Upper lobe of left lung (tissue), 6 donors: ENCODE results near the gene TRAPPC10. TPM values are rescaled to one million over a fixed set of nuclear protein-coding genes. Genes with fewer than 3 reads are reported as not detected.
"Not testable (repeated sequence)": the region's sequence is repeated elsewhere in the genome, so short reads cannot be mapped to it uniquely, and the experiment has no call there.

Experiments
- ATAC-seq, 2 donors: fragments of 200-7000 bp; cut with Tn5 transposase; one replicate each; pipeline ENCODE4 v1.9.1; 2022; ENCODE audit warnings: mild to moderate bottlenecking in 2 of 2, moderate library complexity in 2 of 2; ENCODE audit not compliant: low FRiP score in 2 of 2
- DNase-seq, 2 donors: peaks; one replicate each; pipeline ENCODE4 v3.0.0-alpha.2; 2019 to 2020
- H3K27ac ChIP-seq, 4 donors: fragments of 200-600 bp; sonication (generic); one replicate each; pipeline ENCODE4 v1.5.1; 2016 to 2019
- H3K27me3 ChIP-seq, 4 donors: fragments of 200-600 bp; sonication (generic); one replicate each; pipeline ENCODE4 v1.5.1; 2017 to 2019
- H3K36me3 ChIP-seq, 4 donors: fragments of 200-600 bp; sonication (generic); one replicate each; pipeline ENCODE4 v1.5.1; 2016 to 2019
- H3K4me1 ChIP-seq, 4 donors: fragments of 200-600 bp; sonication (generic); one replicate each; pipeline ENCODE4 v1.5.1; 2018 to 2019
- H3K4me3 ChIP-seq, 4 donors: fragments of 200-600 bp; sonication (generic); one replicate each; pipeline ENCODE4 v1.5.1; 2017 to 2019; ENCODE audit warnings: mild to moderate bottlenecking in 2 of 4, moderate library complexity in 1 of 4
- H3K9me3 ChIP-seq, 4 donors: fragments of 200-600 bp; sonication (generic); one replicate each; pipeline ENCODE4 v1.5.1; 2018 to 2019
- EP300 ChIP-seq, 4 donors: sonication (generic); formaldehyde crosslinking; IDR thresholded peaks; one replicate each; pipeline ENCODE4 v1.5.1; 2017; ENCODE audit warnings: antibody characterized with exemption in 4 of 4, control low read depth in 2 of 4
- POLR2A ChIP-seq, 4 donors: fragments of 450-650 bp; IDR thresholded peaks; one replicate each; pipeline ENCODE4 v1.5.1; 2016 to 2017; ENCODE audit warnings: antibody characterized with exemption in 4 of 4, mild to moderate bottlenecking in 2 of 4
- WGBS, 2 donors: methylation state at CpG; one replicate each; pipeline ENCODE4 v1.1.5; 2017 to 2018; 5-methylcytosine and 5-hydroxymethylcytosine counted together
- total RNA-seq, 6 donors: library from RNA; depleted of rRNA in 4 of 6; stranded (reverse); fragments of >200 nt in 4 of 6; gene quantifications; one replicate each; pipeline versions ENCODE4 v1.1.0 to v1.2.1, GENCODE V29; 2016 to 2021
- donor health status: DM: no; HTN: no; CAD: no; lungs with moderate emphysema.
- donor health status: DM: no; HTN: yes; CAD: no; lungs with severe emphysema.

The TRAPPC10 gene
- total RNA-seq, 6 donors from 2014 or later: 36.3 to 46.8 (median 43.4) TPM

- ATAC-seq: no peak
- Histone ChIP-seq H3K36me3 (peaks cover 17 to 53% (median 43%) of the 10 kb centered on the region in 4 donors), H3K27me3 (no peaks in the 10 kb centered on the region), H3K4me3 (no peak overlapping the region), H3K9me3 (no peaks in the 10 kb centered on the region), H3K27ac (no peak overlapping the region), H3K4me1 (no peaks in the 10 kb centered on the region)
- no peak for DNase-seq
- 95 to 97% methylated on average over 1 of the region's 1 CpG for WGBS, 2 donors
- no peak for TF ChIP-seq EP300 (IDR thresholded peaks at IDR 0.05)
- TF ChIP-seq POLR2A (IDR thresholded peaks at IDR 0.05): no peak
These were observed 82.7 kb downstream of the TRAPPC10 start for GRCh38 chr21:44094832-44095231.

- no CpG with 5 or more reads among the region's 6 CpGs for WGBS, 2 donors
- ATAC-seq: not testable (repeated sequence)
These were observed 86.4 kb downstream of the TRAPPC10 start for GRCh38 chr21:44098507-44098906.

GRCh38 chr21:44098964-44099363 is 86.9 kb downstream of the TRAPPC10 start:
- peaks cover 0 to 14% (median 8%) of the 10 kb centered on the region in 4 donors for H3K36me3 ChIP-seq
- no CpG with 5 or more reads among the region's 13 CpGs for WGBS, 2 donors
- H3K4me3 ChIP-seq, DNase-seq, H3K4me1 ChIP-seq, H3K27me3 ChIP-seq, H3K9me3 ChIP-seq, H3K27ac ChIP-seq: not testable (repeated sequence)
- ATAC-seq: peak in 1 of 2 donors; percentile 82

More at GRCh38 chr21:44098507-44098906, 86.4 kb downstream of the TRAPPC10 start:
- H3K4me1 ChIP-seq, H3K27ac ChIP-seq, H3K27me3 ChIP-seq, DNase-seq, H3K9me3 ChIP-seq, H3K4me3 ChIP-seq: not testable (repeated sequence)
- H3K36me3 ChIP-seq: peaks cover 4 to 18% (median 11%) of the 10 kb centered on the region in 4 donors

GRCh38 chr21:44107026-44107501 is 95.0 kb downstream of the TRAPPC10 start, which contains the start of gene PWP2:
Gene PWP2 (plus strand): TSS chr21:44107399. CDS start chr21:44107417, 18 bp downstream.
- no CpG with 5 or more reads among the region's 66 CpGs for WGBS, 2 donors
- not testable (repeated sequence) for H3K9me3 ChIP-seq, H3K4me1 ChIP-seq, H3K36me3 ChIP-seq, H3K27me3 ChIP-seq, H3K27ac ChIP-seq
- DNase-seq (peak; percentile 23 to 87), ATAC-seq (peak; percentile 94 to 99)
- peak within 1 kb of the TSS in 3 of 4 donors; percentile 42 to 52 (median 48) for H3K4me3 ChIP-seq

- DNase-seq, H3K9me3 ChIP-seq, H3K36me3 ChIP-seq, H3K27ac ChIP-seq, H3K4me1 ChIP-seq, H3K27me3 ChIP-seq: not testable (repeated sequence)
- H3K4me3 ChIP-seq: peak overlapping the region in 3 of 4 donors; percentile 42 to 52 (median 48)
- ATAC-seq: peak; percentile 53 to 73
- WGBS, 2 donors: no CpG with 5 or more reads among the region's 31 CpGs
These were observed 95.5 kb downstream of the TRAPPC10 start for GRCh38 chr21:44107589-44107988.

GRCh38 chr21:44113702-44114371 is 101.7 kb downstream of the TRAPPC10 start:
- not testable (repeated sequence) for ATAC-seq, H3K4me1 ChIP-seq

GRCh38 chr21:44122131-44122530 is 110.0 kb downstream of the TRAPPC10 start:
- not testable (repeated sequence) for H3K27ac ChIP-seq, H3K36me3 ChIP-seq, H3K27me3 ChIP-seq, H3K4me1 ChIP-seq, H3K4me3 ChIP-seq, DNase-seq, H3K9me3 ChIP-seq
- peak in 1 of 2 donors; percentile 40 for ATAC-seq
- WGBS, 2 donors: no CpG with 5 or more reads among the region's 10 CpGs

More at GRCh38 chr21:44113702-44114371, 101.7 kb downstream of the TRAPPC10 start:
- H3K36me3 ChIP-seq, H3K9me3 ChIP-seq, H3K27ac ChIP-seq, H3K4me3 ChIP-seq, H3K27me3 ChIP-seq: not testable (repeated sequence)
- WGBS, 2 donors: no CpG with 5 or more reads among the region's 33 CpGs
- DNase-seq: peak in 1 of 2 donors; percentile 38

- not testable (repeated sequence) for H3K4me3 ChIP-seq, H3K36me3 ChIP-seq, H3K27me3 ChIP-seq, ATAC-seq, H3K4me1 ChIP-seq, H3K9me3 ChIP-seq, H3K27ac ChIP-seq, DNase-seq
- WGBS, 2 donors: no CpG with 5 or more reads among the region's 19 CpGs
These were observed 115.7 kb downstream of the TRAPPC10 start for GRCh38 chr21:44127827-44128226.

- H3K4me3 ChIP-seq: peak overlapping the region in 1 of 4 donors; percentile 46
- not testable (repeated sequence) for H3K27me3 ChIP-seq
- no CpG with 5 or more reads among the region's 35 CpGs for whole genome bisulfite sequencing, 2 donors
These were observed 121.6 kb downstream of the TRAPPC10 start for GRCh38 chr21:44133715-44134057.

GRCh38 chr21:44134732-44135131 is 122.6 kb downstream of the TRAPPC10 start:
- not testable (repeated sequence) for H3K27me3 ChIP-seq, H3K27ac ChIP-seq, H3K4me1 ChIP-seq, DNase-seq, H3K9me3 ChIP-seq, H3K36me3 ChIP-seq, H3K4me3 ChIP-seq
- WGBS, 2 donors: no CpG with 5 or more reads among the region's 8 CpGs
- peak in 1 of 2 donors; percentile 61 for ATAC-seq

More at GRCh38 chr21:44133715-44134057, 121.6 kb downstream of the TRAPPC10 start:
- not testable (repeated sequence) for H3K9me3 ChIP-seq, DNase-seq, H3K36me3 ChIP-seq, H3K4me1 ChIP-seq, ATAC-seq
- H3K27ac ChIP-seq: peak overlapping the region in 1 of 4 donors; percentile 77

GRCh38 chr21:44138039-44138438 is 125.9 kb downstream of the TRAPPC10 start:
- DNase-seq: peak in 1 of 2 donors; percentile 15
- H3K27me3 ChIP-seq, H3K36me3 ChIP-seq, H3K4me1 ChIP-seq, H3K9me3 ChIP-seq, H3K4me3 ChIP-seq, H3K27ac ChIP-seq: not testable (repeated sequence)
- no CpG with 5 or more reads among the region's 15 CpGs for WGBS, 2 donors
- ATAC-seq: peak; percentile 41 to 72

- 54% methylated on average over 6 of the region's 30 CpGs; no CpG with 5 or more reads in 1 of the 2 donors for WGBS, 2 donors
- H3K27me3 ChIP-seq, H3K36me3 ChIP-seq, DNase-seq, H3K4me3 ChIP-seq, H3K9me3 ChIP-seq, H3K4me1 ChIP-seq: not testable (repeated sequence)
- peak in 1 of 2 donors; percentile 58 for ATAC-seq
- peak overlapping the region in 3 of 4 donors; percentile 59 to 69 (median 69) for H3K27ac ChIP-seq
These were observed 127.9 kb downstream of the TRAPPC10 start for GRCh38 chr21:44139787-44140551.
